HCT116 (cell line): Measurements from ENCODE around the gene CYP2E1. TPM values are rescaled to one million over a fixed set of nuclear protein-coding genes. Genes with fewer than 3 reads are reported as not detected.
"Not testable (repeated sequence)": the region's sequence is repeated elsewhere in the genome, so short reads cannot be mapped to it uniquely, and the experiment has no call there.

ENCODE experiments used
- ATAC-seq: fragments of 200-7000 bp; cut with Tn5 transposase; 2 replicates; pipeline ENCODE4 v1.9.1; 2020; ENCODE audit warnings: mild to moderate bottlenecking, moderate library complexity
- BruUV-seq: library from RNA; stranded (reverse); fragments of 400-500 nt; replicated peaks from 2 replicates; lab custom pipeline; 2021; lab: Mats Ljungman, UMichigan
- CTCF ChIA-PET: fragments of 300-600 bp; sonication (Branson Sonifier 250); formaldehyde crosslinking; loops from one replicate; lab custom pipeline; 2021; ENCODE audit warnings: antibody characterized with exemption; lab: Charles Lee
- POLR2A ChIA-PET: fragments of 300-600, 350-600 bp; sonication (Branson Sonifier 250); formaldehyde crosslinking; loops from one replicate; lab custom pipeline; 2021; ENCODE audit warnings: antibody characterized with exemption; lab: Charles Lee
- RAD21 ChIA-PET, 2 experiments: fragments of 300-600 bp; sonication (Branson Sonifier 250); formaldehyde crosslinking; loops; one replicate each; lab custom pipeline; 2023; ENCODE audit warnings: low total read pairs in 2 of 2; ENCODE audit not compliant: uncharacterized antibody in 2 of 2, unreplicated experiment in 2 of 2, low non-redundant PET in 1 of 2; lab: Charles Lee
- DNase-seq: peaks from one replicate; pipeline ENCODE4 v3.0.0-alpha.2; 2010; ENCODE audit warnings: low read depth, low spot score
- H2AFZ ChIP-seq: fragments of 200-600 bp; shearing (Covaris generic), sonication (generic); 2 replicates; pipeline ENCODE4 v1.6.1; 2017; ENCODE audit warnings: low read depth, mixed run types, mixed read lengths, antibody characterized with exemption, low read length; ENCODE audit not compliant: poor library complexity, severe bottlenecking
- H3K27ac ChIP-seq: 2 replicates; pipeline ENCODE4 v1.5.1; 2012; ENCODE audit warnings: low read depth, low read length
- H3K27me3 ChIP-seq: fragments of 200-600 bp; sonication (generic); 2 replicates; pipeline ENCODE4 v1.6.1; 2016; ENCODE audit warnings: mixed run types, low read length, mixed read lengths; ENCODE audit not compliant: insufficient read depth
- H3K36me3 ChIP-seq, 2 experiments: fragments of 200-500 bp in 1 of 2; fragments of 200-600 bp in 1 of 2; sonication (Bioruptor generic) in 1 of 2; sonication (generic) in 1 of 2; 2 replicates each; pipeline versions ENCODE4 v1.5.1 to v1.6.1; 2014 to 2016; ENCODE audit warnings: low read length in 2 of 2, inconsistent platforms in 1 of 2, mixed read lengths in 1 of 2, mixed run types in 1 of 2; ENCODE audit not compliant: insufficient read depth in 2 of 2, control insufficient read depth in 1 of 2
- H3K4me1 ChIP-seq, 2 experiments: fragments of 200-600 bp in 1 of 2; sonication (generic) in 1 of 2; 2 replicates each; pipeline versions ENCODE4 v1.5.1 to v1.6.1; 2012 to 2017; ENCODE audit warnings: low read length in 2 of 2, inconsistent platforms in 1 of 2, mild to moderate bottlenecking in 1 of 2, mixed read lengths in 1 of 2, mixed run types in 1 of 2, moderate library complexity in 1 of 2; ENCODE audit not compliant: insufficient read depth in 2 of 2, control insufficient read depth in 1 of 2
- H3K4me2 ChIP-seq: fragments of 200-600 bp; sonication (generic); 2 replicates; pipeline ENCODE4 v1.6.1; 2017; ENCODE audit warnings: mixed run types, low read length, mixed read lengths
- H3K4me3 ChIP-seq, 2 experiments: fragments of 200-600 bp in 1 of 2; sonication (generic) in 1 of 2; replicated peaks in 1 of 2; 2 replicates each; pipeline ENCODE4 v1.5.1; 2011 to 2016; ENCODE audit warnings: low read length in 2 of 2, control low read depth in 1 of 2, low read depth in 1 of 2, mild to moderate bottlenecking in 1 of 2, mixed read lengths in 1 of 2, mixed run types in 1 of 2
- H3K79me2 ChIP-seq: fragments of 200-600 bp; sonication (generic); 2 replicates; pipeline ENCODE4 v1.6.1; 2017; ENCODE audit warnings: mild to moderate bottlenecking, mixed run types, low read length, moderate library complexity, mixed read lengths; ENCODE audit not compliant: insufficient read depth
- H3K9ac ChIP-seq: fragments of 200-600 bp; sonication (generic); 2 replicates; pipeline ENCODE4 v1.6.1; 2016; ENCODE audit warnings: low read length, mixed read lengths
- H3K9me2 ChIP-seq: fragments of 200-600 bp; sonication (generic), shearing (Covaris generic); 2 replicates; pipeline ENCODE4 v1.6.1; 2017; ENCODE audit warnings: mixed run types, mild to moderate bottlenecking, moderate library complexity; ENCODE audit not compliant: insufficient read depth
- H3K9me3 ChIP-seq, 2 experiments: fragments of 200-500 bp in 1 of 2; fragments of 200-600 bp in 1 of 2; sonication (Bioruptor generic) in 1 of 2; sonication (generic) in 1 of 2; 2 replicates each; pipeline ENCODE4 v1.6.1; 2014 to 2017; ENCODE audit warnings: low read length in 2 of 2, mixed read lengths in 2 of 2, inconsistent platforms in 1 of 2, low read depth in 1 of 2, mild to moderate bottlenecking in 1 of 2, mixed run types in 1 of 2, moderate library complexity in 1 of 2; ENCODE audit not compliant: control insufficient read depth in 1 of 2, insufficient read depth in 1 of 2
- H4K20me1 ChIP-seq: fragments of 200-600 bp; sonication (generic), shearing (Covaris generic); 2 replicates; pipeline ENCODE4 v1.6.1; 2017; ENCODE audit warnings: mixed run types, mild to moderate bottlenecking, moderate library complexity; ENCODE audit not compliant: insufficient read depth
- CBX3 ChIP-seq: IDR thresholded peaks from 2 replicates; pipeline ENCODE4 v1.6.1; 2012; ENCODE audit warnings: low read depth
- CTCF ChIP-seq, 3 experiments: fragments of 200-600 bp in 1 of 3; sonication (generic) in 1 of 3; IDR thresholded peaks in 2 of 3; conservative IDR thresholded peaks in 1 of 3; 2 replicates each; pipeline ENCODE4 v1.5.1; 2012 to 2017; ENCODE audit warnings: low read depth in 2 of 3, low read length in 2 of 3, antibody characterized with exemption in 1 of 3, borderline replicate concordance in 1 of 3, control low read depth in 1 of 3, mild to moderate bottlenecking in 1 of 3, mixed read lengths in 1 of 3, mixed run types in 1 of 3, moderate library complexity in 1 of 3; ENCODE audit not compliant: insufficient read depth in 1 of 3
- FOSL1 ChIP-seq: IDR thresholded peaks from 2 replicates; pipeline ENCODE4 v1.6.1; 2012; ENCODE audit warnings: low read depth
- POLR2A ChIP-seq: IDR thresholded peaks from 2 replicates; pipeline ENCODE4 v1.7.0; 2011; ENCODE audit warnings: borderline replicate concordance; ENCODE audit not compliant: insufficient read depth, insufficient read length; ENCODE audit errors: extremely low read depth
- POLR2AphosphoS5 ChIP-seq: IDR thresholded peaks from 2 replicates; pipeline ENCODE4 v1.6.1; 2011; ENCODE audit warnings: mild to moderate bottlenecking, low read depth, low read length, moderate library complexity
- ZFX ChIP-seq: fragments of 450-650 bp; IDR thresholded peaks from 2 replicates; pipeline ENCODE4 v1.6.1; 2017
- intact Hi-C: fragments of 100-400 bp; cut with micrococcal nuclease; formaldehyde crosslinking; loops from 2 replicates; pipeline ENCODE4 v1.10.0; 2022
- total RNA-seq: library from RNA; stranded (reverse); gene quantifications from one replicate; pipeline ENCODE4 v1.2.1, GENCODE V29; 2021; ENCODE audit not compliant: unreplicated experiment

The CYP2E1 gene
- total RNA-seq, 1 experiment from 2014 or later: 1.5 TPM

GRCh38 chr10:133489816-133490588, 37.2 kb upstream of the CYP2E1 start:
- H3K9me3 ChIP-seq: no peaks in the 10 kb centered on the region; a peak in 1 of 4 replicates
- CTCF ChIA-PET: no interaction called here
- no peaks in the 10 kb centered on the region for H3K79me2 ChIP-seq
- TF ChIP-seq CTCF (IDR thresholded peaks at IDR 0.05 in 2 of 3, conservative IDR thresholded peaks at IDR 0.05 in 1 of 3; ENCODE audit: borderline replicate concordance in 1 of 3, insufficient read depth in 1 of 3, low read depth in 2 of 3, low read length in 2 of 3) (no peak), FOSL1 (no peak), POLR2A (no peak), CBX3 (no peak), POLR2AphosphoS5 (no peak), ZFX (no peak)
- no TSS peak for BruUV-seq
- H3K27ac ChIP-seq: no peak overlapping the region
- H3K9ac ChIP-seq: no peak overlapping the region
- no peak for ATAC-seq
- H3K27me3 ChIP-seq: no peaks in the 10 kb centered on the region
- H3K4me2 ChIP-seq: no peak overlapping the region
- H3K36me3 ChIP-seq: no peaks in the 10 kb centered on the region
- no peak for DNase-seq
- POLR2A ChIA-PET: no interaction called here
- H3K9me2 ChIP-seq: no peaks in the 10 kb centered on the region
- intact Hi-C loops: no loop called here
- RAD21 ChIA-PET: no interaction called here
- H3K4me1 ChIP-seq: no peaks in the 10 kb centered on the region
- H4K20me1 ChIP-seq: no peaks in the 10 kb centered on the region
- no peak overlapping the region for H2AFZ ChIP-seq
- no peak overlapping the region for H3K4me3 ChIP-seq

GRCh38 chr10:133493562-133493961, 33.6 kb upstream of the CYP2E1 start:
- H3K27me3 ChIP-seq, H3K27ac ChIP-seq, H3K36me3 ChIP-seq, H3K4me2 ChIP-seq, H2AFZ ChIP-seq, H3K79me2 ChIP-seq, BruUV-seq, H4K20me1 ChIP-seq, ATAC-seq, H3K9me2 ChIP-seq, CTCF ChIA-PET, POLR2A ChIA-PET, intact Hi-C loops, RAD21 ChIA-PET, DNase-seq, H3K4me3 ChIP-seq, H3K9ac ChIP-seq, H3K9me3 ChIP-seq, H3K4me1 ChIP-seq: not testable (repeated sequence)
